ENCODE data around the gene APOB.

GRCh38 chr2:21006423-21007128 lies 37.3 kb downstream of the APOB start:
- TF ChIP-seq CTCF (IDR thresholded peaks at IDR 0.05) (no peak), POLR2A (IDR thresholded peaks at IDR 0.05) (no peak)
